Measurements from ENCODE around the gene ATP5PB.

GRCh38 chr1:111452581-111452980 is 3.3 kb downstream of the ATP5PB start:
- TF ChIP-seq EZH2 (IDR thresholded peaks at IDR 0.05; ENCODE audit: borderline replicate concordance, low read depth, low read length, poor library complexity, severe bottlenecking), result no peak
- no peak for TF ChIP-seq CTCF (conservative IDR thresholded peaks at IDR 0.05; ENCODE audit: low read depth, low read length)
